HepG2 (cell line): Measurements from ENCODE around the gene POU2F1. TPM values are rescaled to one million over a fixed set of nuclear protein-coding genes. Genes with fewer than 3 reads are reported as not detected.

Source experiments
- ATAC-seq: fragments of 200-7000 bp; cut with Tn5 transposase; 3 replicates; pipeline ENCODE4 v1.9.1; 2020; ENCODE audit warnings: mild to moderate bottlenecking, moderate library complexity
- BruUV-seq: library from RNA; stranded (reverse); fragments of 400-500 nt; replicated peaks from 2 replicates; lab custom pipeline; 2021; lab: Mats Ljungman, UMichigan
- CTCF ChIA-PET: fragments of 300-600 bp; formaldehyde crosslinking; extraction: SDS; loops from one replicate; lab custom pipeline; 2021; ENCODE audit warnings: low total read pairs, inconsistent platforms, low intra/inter-chr PET ratio; lab: Yijun Ruan, JAX
- POLR2A ChIA-PET: fragments of 350-600 bp; sonication (Branson Sonifier 250); formaldehyde crosslinking; loops from one replicate; lab custom pipeline; 2020; ENCODE audit warnings: antibody characterized with exemption, inconsistent platforms; lab: Yijun Ruan, JAX
- DNase-seq: peaks from one replicate; pipeline ENCODE4 v3.0.0-alpha.2; 2015; ENCODE audit warnings: low spot score
- FAIRE-seq: peaks from 3 replicates; lab custom pipeline; 2011; peaks lifted over from hg19 to GRCh38; lab: Jason Lieb, UNC
- H2AFZ ChIP-seq: one replicate; pipeline ENCODE4 v1.6.1; 2011; ENCODE audit warnings: low read length, inconsistent platforms
- H3K27ac ChIP-seq: fragments of 300-600 bp; 3 replicates; pipeline ENCODE4 v1.8.0; 2011; ENCODE audit warnings: mixed run types, mild to moderate bottlenecking, mixed read lengths, low read length, inconsistent platforms; ENCODE audit not compliant: insufficient read depth; ENCODE audit errors: extremely low read length
- H3K27me3 ChIP-seq, 2 experiments: fragments of 200-600 bp in 1 of 2; 2 replicates in 1 of 2; 3 replicates in 1 of 2; pipeline versions ENCODE4 v1.6.0 to v1.8.0; 2011; ENCODE audit warnings: low read length in 2 of 2, mild to moderate bottlenecking in 2 of 2, moderate library complexity in 2 of 2, inconsistent platforms in 1 of 2; ENCODE audit not compliant: insufficient read depth in 2 of 2, control insufficient read depth in 1 of 2
- H3K36me3 ChIP-seq, 2 experiments: fragments of 200-600 bp in 1 of 2; replicated peaks in 1 of 2; 2 replicates in 1 of 2; 3 replicates in 1 of 2; pipeline versions ENCODE4 v1.5.1 to v1.8.0; 2011; ENCODE audit warnings: low read length in 2 of 2, inconsistent platforms in 1 of 2; ENCODE audit not compliant: insufficient read depth in 2 of 2, control insufficient read depth in 1 of 2
- H3K4me1 ChIP-seq: 2 replicates; pipeline ENCODE4 v1.5.1; 2012; ENCODE audit warnings: low read length, inconsistent platforms; ENCODE audit not compliant: insufficient read depth
- H3K4me2 ChIP-seq: 2 replicates; pipeline ENCODE4 v1.6.0; 2011; ENCODE audit warnings: low read depth, low read length, inconsistent platforms
- H3K4me3 ChIP-seq, 3 experiments: fragments of 200-600 bp in 1 of 3; sonication (generic), shearing (Covaris generic) in 1 of 3; replicated peaks in 1 of 3; 2 replicates each; pipeline ENCODE4 v1.5.1; 2011 to 2016; ENCODE audit warnings: low read length in 3 of 3, inconsistent platforms in 2 of 3, low read depth in 2 of 3, mild to moderate bottlenecking in 2 of 3, control low read depth in 1 of 3, mixed read lengths in 1 of 3; ENCODE audit not compliant: insufficient read depth in 1 of 3
- H3K79me2 ChIP-seq: one replicate; pipeline ENCODE4 v1.6.1; 2011; ENCODE audit warnings: low read length, inconsistent platforms; ENCODE audit not compliant: insufficient read depth
- H3K9ac ChIP-seq: 2 replicates; pipeline ENCODE4 v1.6.0; 2011; ENCODE audit warnings: mild to moderate bottlenecking, low read depth, low read length, inconsistent platforms; ENCODE audit not compliant: insufficient read depth
- H3K9me3 ChIP-seq: 2 replicates; pipeline ENCODE4 v1.5.1; 2012; ENCODE audit warnings: mild to moderate bottlenecking, low read length
- H4K20me1 ChIP-seq: 2 replicates; pipeline ENCODE4 v1.6.0; 2011; ENCODE audit warnings: inconsistent platforms, mild to moderate bottlenecking, low read length, moderate library complexity; ENCODE audit not compliant: insufficient read depth
- BRCA1 ChIP-seq: sonication (generic); formaldehyde crosslinking; IDR thresholded peaks from 2 replicates; pipeline ENCODE4 v1.4.0; 2020; ENCODE audit warnings: missing genetic modification reagents
- CCDC6 ChIP-seq: sonication (generic); formaldehyde crosslinking; IDR thresholded peaks from 2 replicates; pipeline ENCODE4 v1.8.1; 2022; ENCODE audit warnings: mild to moderate bottlenecking, missing genetic modification reagents, moderate library complexity
- CHD2 ChIP-seq: IDR thresholded peaks from 2 replicates; pipeline ENCODE4 v1.6.1; 2011; ENCODE audit warnings: low read depth, low read length, improper control_type of control experiment
- FOSL2 ChIP-seq: sonication (generic); formaldehyde crosslinking; IDR thresholded peaks from 2 replicates; pipeline ENCODE4 v1.4.0; 2020; ENCODE audit warnings: missing genetic modification reagents
- HNF4G ChIP-seq, 2 experiments: sonication (generic) in 1 of 2; formaldehyde crosslinking in 1 of 2; IDR thresholded peaks; 2 replicates each; pipeline versions ENCODE4 v1.4.0 to v1.6.1; 2011 to 2020; ENCODE audit warnings: borderline replicate concordance in 2 of 2, low read depth in 2 of 2, mild to moderate bottlenecking in 2 of 2, low read length in 1 of 2, missing genetic modification reagents in 1 of 2, moderate library complexity in 1 of 2
- KDM5B ChIP-seq: sonication (generic); formaldehyde crosslinking; IDR thresholded peaks from 2 replicates; pipeline ENCODE4 v1.4.0; 2020; ENCODE audit warnings: missing genetic modification reagents, mild to moderate bottlenecking, borderline replicate concordance
- PAWR ChIP-seq: sonication (generic); formaldehyde crosslinking; IDR thresholded peaks from 2 replicates; pipeline ENCODE4 v1.4.0; 2020; ENCODE audit warnings: missing genetic modification reagents, mild to moderate bottlenecking, borderline replicate concordance
- RARG ChIP-seq: sonication (generic); formaldehyde crosslinking; IDR thresholded peaks from 2 replicates; pipeline ENCODE4 v1.4.0; 2020; ENCODE audit warnings: low read depth, mild to moderate bottlenecking, missing genetic modification reagents
- REPIN1 ChIP-seq: sonication (generic); formaldehyde crosslinking; IDR thresholded peaks from 2 replicates; pipeline ENCODE4 v1.8.0; 2022; ENCODE audit warnings: missing genetic modification reagents, low read depth, mild to moderate bottlenecking, borderline replicate concordance
- TEF ChIP-seq: sonication (generic); formaldehyde crosslinking; IDR thresholded peaks from 2 replicates; pipeline ENCODE4 v1.5.0; 2020; ENCODE audit warnings: missing genetic modification reagents
- ZNF143 ChIP-seq: sonication (generic); formaldehyde crosslinking; IDR thresholded peaks from 2 replicates; pipeline ENCODE4 v1.4.0; 2020; ENCODE audit warnings: missing genetic modification reagents
- WGBS: methylation state at CpG from one replicate; pipeline ENCODE4 v1.1.6; 2017; ENCODE audit warnings: low lambda C conversion rate; 5-methylcytosine and 5-hydroxymethylcytosine counted together
- in situ Hi-C: cut with HindIII; loops from 2 replicates; pipeline ENCODE4 v1.10.0; 2017; ENCODE audit warnings: low pct_unique_long_range_greater_than_20kb; ENCODE audit not compliant: extremely low pct_ligation_motif_present
- intact Hi-C: fragments of 100-400 bp; cut with micrococcal nuclease; formaldehyde crosslinking; loops from one replicate; pipeline ENCODE4 v1.10.0; 2022; ENCODE audit not compliant: unreplicated experiment
- polyA plus RNA-seq, 8 experiments: library from polyadenylated mRNA; depleted of rRNA in 3 of 8; stranded (reverse) in 7 of 8; unstranded in 1 of 8; fragments of >200 nt; fragmentation: Illumina TruSeq in 4 of 8; extraction: Trizol in 4 of 8; gene quantifications; 2 replicates each; pipeline versions ENCODE4 v1.2.1 to v1.2.3, GENCODE V29; 2011 to 2016; ENCODE audit warnings: low read depth in 4 of 8, missing spikeins in 1 of 8, mixed read lengths in 1 of 8; ENCODE audit not compliant: insufficient read depth in 1 of 8
- total RNA-seq, 5 experiments: library from RNA; depleted of rRNA; stranded (reverse); fragments of >200 nt; fragmentation: Illumina TruSeq; extraction: Trizol; gene quantifications; 2 replicates each; pipeline ENCODE4 v1.2.3, GENCODE V29; 2016; ENCODE audit warnings: low read depth in 1 of 5

POU2F1 gene
- total and polyA plus RNA-seq, 2 of the 13 experiments (the other 11 are each of a cell fraction or from before 2014, with no cell fraction given): 10.2 to 13.0 TPM

GRCh38 chr1:167472752-167473521, 252.3 kb downstream of the POU2F1 start:
- in situ Hi-C loops: no loop called here
- no peak overlapping the region for H3K4me2 ChIP-seq
- peaks cover 1 to 22% of the 10 kb centered on the region in 2 experiments; a peak in 2 of 5 replicates for H3K27me3 ChIP-seq
- POLR2A ChIA-PET: no interaction called here
- TF ChIP-seq TEF (no peak), BRCA1 (CRISPR knock-in tag) (no peak), KDM5B (no peak), REPIN1 (no peak), RARG (no peak), HNF4G (IDR thresholded peaks at IDR 0.05; ENCODE audit: borderline replicate concordance, low read depth, low read length) (no peak), HNF4G (CRISPR knock-in tag; IDR thresholded peaks at IDR 0.05; ENCODE audit: borderline replicate concordance, low read depth) (no peak), FOSL2 (CRISPR knock-in tag) (no peak), CHD2 (no peak), CCDC6 (CRISPR knock-in tag) (no peak), PAWR (CRISPR knock-in tag) (no peak), ZNF143 (CRISPR knock-in tag) (no peak)
- TF ChIP-seq, all 625 proteins: peak for 0
- H3K9ac ChIP-seq: no peak overlapping the region
- H3K79me2 ChIP-seq: no peaks in the 10 kb centered on the region
- no peak for DNase-seq
- no peak overlapping the region for H2AFZ ChIP-seq
- no peak for ATAC-seq
- no peaks in the 10 kb centered on the region for H3K4me1 ChIP-seq
- WGBS: 34% methylated on average over 10 of the region's 10 CpGs
- no peaks in the 10 kb centered on the region for H3K9me3 ChIP-seq
- intact Hi-C loops: no loop called here
- no peak overlapping the region for H3K4me3 ChIP-seq
- H4K20me1 ChIP-seq: no peaks in the 10 kb centered on the region
- no peaks in the 10 kb centered on the region for H3K36me3 ChIP-seq
- no peak overlapping the region for H3K27ac ChIP-seq
- no TSS peak for BruUV-seq
- CTCF ChIA-PET: no interaction called here
- no peak for FAIRE-seq
